Endothelial cell of umbilical vein (primary cell): Measurements from ENCODE around the gene MFN1.

ENCODE experiments used
- CTCF ChIP-seq, 2 donors: IDR thresholded peaks; 1 replicate in 1 of 2; 2 replicates in 1 of 2; pipeline ENCODE4 v1.5.1; 2011; ENCODE audit warnings: low read length in 2 of 2, mild to moderate bottlenecking in 2 of 2, moderate library complexity in 2 of 2, control low read depth in 1 of 2, inconsistent platforms in 1 of 2, low read depth in 1 of 2; ENCODE audit not compliant: insufficient read depth in 1 of 2; ENCODE audit errors: extremely low read depth in 1 of 2
- EZH2 ChIP-seq: IDR thresholded peaks from 2 replicates; pipeline ENCODE4 v1.6.1; 2012; ENCODE audit warnings: borderline replicate concordance, low read depth, mild to moderate bottlenecking, moderate library complexity, low read length, inconsistent platforms; ENCODE audit not compliant: severe bottlenecking
- FOS ChIP-seq: IDR thresholded peaks from 2 replicates; pipeline ENCODE4 v1.6.1; 2011; ENCODE audit warnings: mild to moderate bottlenecking, low read length, moderate library complexity, borderline replicate concordance; ENCODE audit not compliant: insufficient read depth
- GATA2 ChIP-seq: IDR thresholded peaks from 2 replicates; pipeline ENCODE4 v1.7.0; 2011; ENCODE audit warnings: low read depth, mild to moderate bottlenecking, moderate library complexity, mixed read lengths, low read length; ENCODE audit not compliant: insufficient read length, insufficient read depth
- JUN ChIP-seq: IDR thresholded peaks from 2 replicates; pipeline ENCODE4 v1.6.1; 2011; ENCODE audit warnings: borderline replicate concordance, low read depth; ENCODE audit not compliant: insufficient read length, insufficient read depth
- MAX ChIP-seq: IDR thresholded peaks from 2 replicates; pipeline ENCODE4 v1.6.1; 2011; ENCODE audit not compliant: insufficient read depth, insufficient read length
- MYC ChIP-seq: IDR thresholded peaks from one replicate; pipeline ENCODE4 v1.6.1; 2011; ENCODE audit warnings: mild to moderate bottlenecking, low read depth, low read length
- POLR2A ChIP-seq: IDR thresholded peaks from 2 replicates; pipeline ENCODE4 v1.6.1; 2012; ENCODE audit warnings: low read depth, mild to moderate bottlenecking, control low read depth, low read length
- POLR2AphosphoS5 ChIP-seq: IDR thresholded peaks from 2 replicates; pipeline ENCODE4 v1.6.1; 2012; ENCODE audit warnings: low read depth, mild to moderate bottlenecking, control low read depth, low read length, moderate library complexity; ENCODE audit not compliant: insufficient read depth

GRCh38 chr3:179363332-179363731, 15.8 kb downstream of the MFN1 start:
- TF ChIP-seq CTCF (IDR thresholded peaks at IDR 0.05; ENCODE audit: extremely low read depth in 1 of 2, insufficient read depth in 1 of 2, low read depth in 1 of 2, low read length in 2 of 2) (no peak), POLR2A (no peak), EZH2 (no peak), GATA2 (no peak), MYC (no peak), FOS (no peak), MAX (no peak), JUN (no peak), POLR2AphosphoS5 (no peak)
